ENCODE results near the gene ZNF777. TPM values are rescaled to one million over a fixed set of nuclear protein-coding genes. Genes with fewer than 3 reads are reported as not detected.

ZNF777 gene
- total and polyA plus RNA-seq, 9 of the 15 experiments (the other 6 are each of a cell fraction or from before 2014, with no cell fraction given): 0.11 to 32.6 (median 9.0) TPM

- TF ChIP-seq CBX8 (IDR thresholded peaks at IDR 0.05; ENCODE audit: borderline replicate concordance, extremely low read depth, low read depth, low read length, poor library complexity, severe bottlenecking): no peak
- TF ChIP-seq ZNF347 (CRISPR knock-in tag; IDR thresholded peaks at IDR 0.05; ENCODE audit: low read depth): no peak
Observed at GRCh38 chr7:149471289-149471953, 10.6 kb upstream of the ZNF777 start (continued).

- Histone ChIP-seq H3K9ac (ENCODE audit: insufficient read depth in 1 of 2, low read depth in 2 of 2, low read length in 2 of 2) (no peak overlapping the region), H3K4me1 (replicated peaks in 1 of 2; ENCODE audit: control insufficient read depth in 2 of 2, insufficient read depth in 2 of 2, low read length in 2 of 2) (no peaks in the 10 kb centered on the region; a peak in 1 of 5 replicates), H3K9me3 (replicated peaks; ENCODE audit: control insufficient read depth, insufficient read depth, low read depth, low read length) (peaks cover 3% of the 10 kb centered on the region; the same call in 1 of the 2 replicates), H4K20me1 (replicated peaks; ENCODE audit: control insufficient read depth, insufficient read depth, low read length) (no peaks in the 10 kb centered on the region), H3K4me3 (no peak overlapping the region), H2AFZ (ENCODE audit: low read depth, low read length) (no peak overlapping the region), H3K9me1 (ENCODE audit: control insufficient read depth, insufficient read depth, low read length) (no peaks in the 10 kb centered on the region), H3K27ac (ENCODE audit: extremely low read depth, low read depth, low read length) (no peak overlapping the region), H3K79me2 (ENCODE audit: control insufficient read depth, insufficient read depth, low read length) (no peaks in the 10 kb centered on the region), H3K4me2 (ENCODE audit: insufficient read depth, low read length) (no peak overlapping the region), H3K36me3 (ENCODE audit: control insufficient read depth, insufficient read depth, low read length) (peaks cover 23% of the 10 kb centered on the region; the same call in 2 of the 3 replicates), H3K27me3 (ENCODE audit: control insufficient read depth in 2 of 2, insufficient read depth in 2 of 2, low read length in 2 of 2) (peaks cover 0 to 6% of the 10 kb centered on the region in 2 experiments; a peak in 3 of 5 replicates)
- ATAC-seq (no peak), FAIRE-seq (no peak), DNase-seq (ENCODE audit: extremely low read depth in 1 of 4, low spot score in 3 of 4) (no peak)
- in situ Hi-C loops (cut with MboI) (no loop called here), intact Hi-C loops (cut with micrococcal nuclease) (loop anchor here (5.0 kb wide), 1 partner anchor 683 kb away; no protein-coding TSS in a partner anchor)
- BruUV-seq (replicated peaks): no TSS peak
- ChIA-PET CTCF (ENCODE audit: low intra/inter-chr PET ratio) (no interaction called here), POLR2A (interaction anchor here (1.1 kb wide), 1 partner anchor 197 kb away, joined by 3 read pairs; no protein-coding TSS in a partner anchor)
- 79% methylated on average over 8 of the region's 8 CpGs for WGBS (ENCODE audit: insufficient coverage, low coverage, missing lambda C conversion rate)
- TF ChIP-seq SETDB1 (IDR thresholded peaks at IDR 0.05; ENCODE audit: low read length): peak; percentile 32
- TF ChIP-seq, protein P1, sequence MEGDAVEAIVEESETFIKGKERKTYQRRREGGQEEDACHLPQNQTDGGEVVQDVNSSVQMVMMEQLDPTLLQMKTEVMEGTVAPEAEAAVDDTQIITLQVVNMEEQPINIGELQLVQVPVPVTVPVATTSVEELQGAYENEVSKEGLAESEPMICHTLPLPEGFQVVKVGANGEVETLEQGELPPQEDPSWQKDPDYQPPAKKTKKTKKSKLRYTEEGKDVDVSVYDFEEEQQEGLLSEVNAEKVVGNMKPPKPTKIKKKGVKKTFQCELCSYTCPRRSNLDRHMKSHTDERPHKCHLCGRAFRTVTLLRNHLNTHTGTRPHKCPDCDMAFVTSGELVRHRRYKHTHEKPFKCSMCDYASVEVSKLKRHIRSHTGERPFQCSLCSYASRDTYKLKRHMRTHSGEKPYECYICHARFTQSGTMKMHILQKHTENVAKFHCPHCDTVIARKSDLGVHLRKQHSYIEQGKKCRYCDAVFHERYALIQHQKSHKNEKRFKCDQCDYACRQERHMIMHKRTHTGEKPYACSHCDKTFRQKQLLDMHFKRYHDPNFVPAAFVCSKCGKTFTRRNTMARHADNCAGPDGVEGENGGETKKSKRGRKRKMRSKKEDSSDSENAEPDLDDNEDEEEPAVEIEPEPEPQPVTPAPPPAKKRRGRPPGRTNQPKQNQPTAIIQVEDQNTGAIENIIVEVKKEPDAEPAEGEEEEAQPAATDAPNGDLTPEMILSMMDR (IDR thresholded peaks at IDR 0.05 in 2 of 3, conservative IDR thresholded peaks at IDR 0.05 in 1 of 3; ENCODE audit: insufficient read depth in 2 of 3, low read depth in 1 of 3, low read length in 3 of 3): no peak
Observed at GRCh38 chr7:149469806-149470205, 8.9 kb upstream of the ZNF777 start.

Data from K562 (cell line).